Skeletal muscle satellite cell (primary cell): ENCODE results near the gene OBSCN.

Experiments
- H3K27me3 ChIP-seq: 2 replicates; pipeline ENCODE4 v1.7.0; 2013; ENCODE audit warnings: low read length; ENCODE audit not compliant: control insufficient read depth, insufficient read depth
- H3K36me3 ChIP-seq: 2 replicates; pipeline ENCODE4 v1.7.0; 2013; ENCODE audit warnings: mild to moderate bottlenecking, control low read depth, low read length; ENCODE audit not compliant: insufficient read depth
- H3K4me1 ChIP-seq: 2 replicates; pipeline ENCODE4 v1.7.0; 2013; ENCODE audit warnings: low read length; ENCODE audit not compliant: control insufficient read depth, insufficient read depth
- H3K4me2 ChIP-seq: 2 replicates; pipeline ENCODE4 v1.7.0; 2013; ENCODE audit warnings: mild to moderate bottlenecking, low read length
- H3K4me3 ChIP-seq: 2 replicates; pipeline ENCODE4 v1.7.0; 2013; ENCODE audit warnings: low read length
- H3K9ac ChIP-seq: 2 replicates; pipeline ENCODE4 v1.7.0; 2013; ENCODE audit warnings: mild to moderate bottlenecking, low read depth, low read length, moderate library complexity
- H3K9me3 ChIP-seq: replicated peaks from 2 replicates; pipeline ENCODE4 v1.7.0; 2013; ENCODE audit warnings: mild to moderate bottlenecking, control low read depth, low read length

Gene OBSCN

GRCh38 chr1:228274452-228275178 is 66.8 kb downstream of the OBSCN start:
- Histone ChIP-seq H3K9me3 (no peaks in the 10 kb centered on the region), H3K9ac (no peak overlapping the region), H3K36me3 (no peaks in the 10 kb centered on the region), H3K4me2 (no peak overlapping the region), H3K4me3 (no peak overlapping the region), H3K4me1 (peaks cover 12% of the 10 kb centered on the region), H3K27me3 (no peaks in the 10 kb centered on the region)

GRCh38 chr1:228275179-228275429 is 67.3 kb downstream of the OBSCN start:
- H3K4me2 ChIP-seq: peak overlapping the region; percentile 98
- H3K9me3 ChIP-seq: no peaks in the 10 kb centered on the region
- H3K36me3 ChIP-seq: no peaks in the 10 kb centered on the region
- H3K4me1 ChIP-seq: peaks cover 12% of the 10 kb centered on the region
- H3K27me3 ChIP-seq: no peaks in the 10 kb centered on the region
- H3K4me3 ChIP-seq: peak overlapping the region; percentile 77
- peak overlapping the region; percentile 79 for H3K9ac ChIP-seq

- peak overlapping the region; percentile 77 for H3K4me3 ChIP-seq
- H3K36me3 ChIP-seq: no peaks in the 10 kb centered on the region
Measured at GRCh38 chr1:228275430-228276173, 67.8 kb downstream of the OBSCN start.

GRCh38 chr1:228276174-228276831 is 68.5 kb downstream of the OBSCN start:
- H3K4me2 ChIP-seq: peak overlapping the region; percentile 98
- H3K4me3 ChIP-seq: peak overlapping the region; percentile 77
- H3K4me1 ChIP-seq: peaks cover 12% of the 10 kb centered on the region
- H3K9ac ChIP-seq: no peak overlapping the region
- no peaks in the 10 kb centered on the region for H3K27me3 ChIP-seq
- H3K9me3 ChIP-seq: no peaks in the 10 kb centered on the region
- no peaks in the 10 kb centered on the region for H3K36me3 ChIP-seq

More at GRCh38 chr1:228275430-228276173, 67.8 kb downstream of the OBSCN start:
- Histone ChIP-seq H3K27me3 (no peaks in the 10 kb centered on the region), H3K4me2 (peak overlapping the region; percentile 98), H3K9ac (peak overlapping the region; percentile 79), H3K4me1 (peaks cover 12% of the 10 kb centered on the region), H3K9me3 (no peaks in the 10 kb centered on the region)

GRCh38 chr1:228276901-228277490 is 69.2 kb downstream of the OBSCN start:
- peaks cover 12% of the 10 kb centered on the region for H3K4me1 ChIP-seq
- H3K27me3 ChIP-seq: no peaks in the 10 kb centered on the region
- H3K9me3 ChIP-seq: no peaks in the 10 kb centered on the region
- no peaks in the 10 kb centered on the region for H3K36me3 ChIP-seq
- H3K9ac ChIP-seq: no peak overlapping the region
- peak overlapping the region; percentile 98 for H3K4me2 ChIP-seq
- no peak overlapping the region for H3K4me3 ChIP-seq

- H3K36me3 ChIP-seq: no peaks in the 10 kb centered on the region
- no peaks in the 10 kb centered on the region for H3K27me3 ChIP-seq
- peaks cover 12% of the 10 kb centered on the region for H3K4me1 ChIP-seq
- no peaks in the 10 kb centered on the region for H3K9me3 ChIP-seq
- no peak overlapping the region for H3K4me3 ChIP-seq
- no peak overlapping the region for H3K9ac ChIP-seq
- no peak overlapping the region for H3K4me2 ChIP-seq
Measured at GRCh38 chr1:228277491-228278431, 69.9 kb downstream of the OBSCN start.

- H3K4me2 ChIP-seq: no peak overlapping the region
- H3K27me3 ChIP-seq: no peaks in the 10 kb centered on the region
- no peak overlapping the region for H3K9ac ChIP-seq
- peaks cover 12% of the 10 kb centered on the region for H3K4me1 ChIP-seq
- H3K4me3 ChIP-seq: no peak overlapping the region
- no peaks in the 10 kb centered on the region for H3K36me3 ChIP-seq
- H3K9me3 ChIP-seq: no peaks in the 10 kb centered on the region
Measured at GRCh38 chr1:228278432-228278941, 70.6 kb downstream of the OBSCN start.

- Histone ChIP-seq H3K36me3 (no peaks in the 10 kb centered on the region), H3K27me3 (no peaks in the 10 kb centered on the region), H3K4me3 (no peak overlapping the region), H3K4me1 (peaks cover 12% of the 10 kb centered on the region), H3K4me2 (no peak overlapping the region), H3K9ac (no peak overlapping the region), H3K9me3 (no peaks in the 10 kb centered on the region)
Measured at GRCh38 chr1:228279011-228279721, 71.3 kb downstream of the OBSCN start.

- peaks cover 12% of the 10 kb centered on the region for H3K4me1 ChIP-seq
- no peak overlapping the region for H3K4me2 ChIP-seq
- H3K9ac ChIP-seq: no peak overlapping the region
- no peaks in the 10 kb centered on the region for H3K36me3 ChIP-seq
- no peaks in the 10 kb centered on the region for H3K9me3 ChIP-seq
- H3K27me3 ChIP-seq: no peaks in the 10 kb centered on the region
- H3K4me3 ChIP-seq: no peak overlapping the region
Measured at GRCh38 chr1:228279722-228280105, 71.9 kb downstream of the OBSCN start.

- H3K9ac ChIP-seq: no peak overlapping the region
Measured at GRCh38 chr1:228280106-228280901, 72.5 kb downstream of the OBSCN start.

More at GRCh38 chr1:228280106-228280901, 72.5 kb downstream of the OBSCN start:
- Histone ChIP-seq H3K36me3 (no peaks in the 10 kb centered on the region), H3K27me3 (no peaks in the 10 kb centered on the region), H3K4me1 (peaks cover 11% of the 10 kb centered on the region), H3K9me3 (no peaks in the 10 kb centered on the region), H3K4me2 (no peak overlapping the region), H3K4me3 (no peak overlapping the region)
